ENCODE results near the gene SNCB. TPM values are rescaled to one million over a fixed set of nuclear protein-coding genes. Genes with fewer than 3 reads are reported as not detected.

The SNCB gene
- polyA plus RNA-seq, 1 of the 3 experiments (the other 2 are of a cell fraction), result 0.33 TPM

DNA sequence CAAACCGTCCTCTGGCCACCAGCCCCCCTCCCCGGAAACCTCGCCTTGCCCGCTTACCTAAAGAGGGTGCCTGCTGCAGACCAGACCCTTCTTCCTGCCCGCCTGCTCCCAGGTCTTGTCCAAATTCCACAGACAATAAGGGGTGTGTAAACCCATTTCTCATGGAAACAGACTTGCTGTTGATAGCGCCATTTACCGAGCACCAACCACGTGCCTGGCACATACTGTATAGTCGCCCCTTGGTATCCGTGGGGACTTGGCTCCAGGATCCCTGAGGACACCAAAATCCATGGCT lies 56.1 kb downstream of the SNCB start (continued):
- TF ChIP-seq, protein P1, sequence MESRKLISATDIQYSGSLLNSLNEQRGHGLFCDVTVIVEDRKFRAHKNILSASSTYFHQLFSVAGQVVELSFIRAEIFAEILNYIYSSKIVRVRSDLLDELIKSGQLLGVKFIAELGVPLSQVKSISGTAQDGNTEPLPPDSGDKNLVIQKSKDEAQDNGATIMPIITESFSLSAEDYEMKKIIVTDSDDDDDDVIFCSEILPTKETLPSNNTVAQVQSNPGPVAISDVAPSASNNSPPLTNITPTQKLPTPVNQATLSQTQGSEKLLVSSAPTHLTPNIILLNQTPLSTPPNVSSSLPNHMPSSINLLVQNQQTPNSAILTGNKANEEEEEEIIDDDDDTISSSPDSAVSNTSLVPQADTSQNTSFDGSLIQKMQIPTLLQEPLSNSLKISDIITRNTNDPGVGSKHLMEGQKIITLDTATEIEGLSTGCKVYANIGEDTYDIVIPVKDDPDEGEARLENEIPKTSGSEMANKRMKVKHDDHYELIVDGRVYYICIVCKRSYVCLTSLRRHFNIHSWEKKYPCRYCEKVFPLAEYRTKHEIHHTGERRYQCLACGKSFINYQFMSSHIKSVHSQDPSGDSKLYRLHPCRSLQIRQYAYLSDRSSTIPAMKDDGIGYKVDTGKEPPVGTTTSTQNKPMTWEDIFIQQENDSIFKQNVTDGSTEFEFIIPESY (IDR thresholded peaks at IDR 0.05; ENCODE audit: borderline replicate concordance, low read depth), result no peak
- TF ChIP-seq ELF1 (IDR thresholded peaks at IDR 0.05) (no peak), FOSL2 (IDR thresholded peaks at IDR 0.05; ENCODE audit: borderline replicate concordance, low read depth) (no peak), YY1 (IDR thresholded peaks at IDR 0.05; ENCODE audit: low read depth) (no peak)

DNA sequence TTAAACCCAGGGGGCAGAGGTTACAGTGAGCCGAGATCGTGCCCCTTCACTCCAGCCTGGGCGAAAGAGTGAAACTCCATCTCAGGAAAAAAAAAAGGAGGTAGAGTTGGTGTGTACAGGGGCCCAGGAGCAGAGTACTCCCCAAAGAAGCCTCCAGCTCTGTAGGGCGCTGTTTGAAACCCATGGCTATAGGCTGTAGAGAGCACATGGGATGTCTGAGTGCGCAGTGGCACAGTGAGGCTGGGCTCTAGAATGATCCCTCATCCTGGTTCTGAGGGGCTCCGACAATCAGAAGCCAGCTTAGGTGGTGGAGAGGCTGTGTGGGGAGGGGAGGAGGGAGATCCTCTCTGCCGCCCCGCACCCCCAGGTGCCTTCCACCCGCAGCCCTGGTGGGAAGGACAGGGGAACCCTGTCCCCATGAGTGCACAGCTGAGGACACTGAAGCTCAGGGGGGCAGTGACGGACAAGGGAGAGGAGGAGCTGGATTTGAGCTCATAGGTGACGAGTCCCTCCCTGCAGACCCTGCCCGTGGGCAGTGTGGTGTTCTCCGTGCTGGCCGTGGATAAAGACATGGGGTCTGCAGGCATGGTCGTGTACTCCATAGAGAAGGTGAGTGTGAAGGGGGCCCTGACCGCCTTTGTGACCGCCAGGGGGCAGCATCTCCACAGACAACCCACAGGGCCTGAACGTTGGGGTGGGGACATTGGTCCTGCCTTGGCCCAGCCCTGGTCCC lies 56.6 kb downstream of the SNCB start:
- H3K79me2 ChIP-seq (ENCODE audit: insufficient read depth), result no peaks in the 10 kb centered on the region
- H3K4me1 ChIP-seq (ENCODE audit: control insufficient read depth in 1 of 2, insufficient read depth in 2 of 2, low read depth in 1 of 2, low read length in 1 of 2), result no peaks in the 10 kb centered on the region; a peak in 1 of 4 replicates
- POLR2A ChIA-PET, result interaction anchor here (0.8 kb wide), 1 partner anchor 30 kb away, joined by 4 read pairs; no protein-coding TSS in a partner anchor
- TF ChIP-seq EZH2phosphoT487 (IDR thresholded peaks at IDR 0.05; ENCODE audit: borderline replicate concordance, low read depth) (no peak), RAD21 (IDR thresholded peaks at IDR 0.05; ENCODE audit: low read length) (peak; percentile 85), SMC3 (IDR thresholded peaks at IDR 0.05; ENCODE audit: low read depth, low read length) (peak; percentile 91)
- TF ChIP-seq, protein P2, sequence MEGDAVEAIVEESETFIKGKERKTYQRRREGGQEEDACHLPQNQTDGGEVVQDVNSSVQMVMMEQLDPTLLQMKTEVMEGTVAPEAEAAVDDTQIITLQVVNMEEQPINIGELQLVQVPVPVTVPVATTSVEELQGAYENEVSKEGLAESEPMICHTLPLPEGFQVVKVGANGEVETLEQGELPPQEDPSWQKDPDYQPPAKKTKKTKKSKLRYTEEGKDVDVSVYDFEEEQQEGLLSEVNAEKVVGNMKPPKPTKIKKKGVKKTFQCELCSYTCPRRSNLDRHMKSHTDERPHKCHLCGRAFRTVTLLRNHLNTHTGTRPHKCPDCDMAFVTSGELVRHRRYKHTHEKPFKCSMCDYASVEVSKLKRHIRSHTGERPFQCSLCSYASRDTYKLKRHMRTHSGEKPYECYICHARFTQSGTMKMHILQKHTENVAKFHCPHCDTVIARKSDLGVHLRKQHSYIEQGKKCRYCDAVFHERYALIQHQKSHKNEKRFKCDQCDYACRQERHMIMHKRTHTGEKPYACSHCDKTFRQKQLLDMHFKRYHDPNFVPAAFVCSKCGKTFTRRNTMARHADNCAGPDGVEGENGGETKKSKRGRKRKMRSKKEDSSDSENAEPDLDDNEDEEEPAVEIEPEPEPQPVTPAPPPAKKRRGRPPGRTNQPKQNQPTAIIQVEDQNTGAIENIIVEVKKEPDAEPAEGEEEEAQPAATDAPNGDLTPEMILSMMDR (IDR thresholded peaks at IDR 0.05), result peak; percentile 85
- no peak overlapping the region for H2AFZ ChIP-seq (ENCODE audit: low read depth)
- H3K27me3 ChIP-seq (ENCODE audit: insufficient read depth), result peaks cover 4% of the 10 kb centered on the region; the same call in 1 of the 2 replicates
- H3K9me3 ChIP-seq, result no peaks in the 10 kb centered on the region
- no peak overlapping the region for H3K4me2 ChIP-seq
- 26% methylated on average over 12 of the region's 18 CpGs for WGBS (ENCODE audit: low lambda C conversion rate)
- no peak overlapping the region for H3K9ac ChIP-seq
- H3F3A ChIP-seq (replicated peaks; ENCODE audit: insufficient read depth), result no peaks in the 10 kb centered on the region
- H3K36me3 ChIP-seq (replicated peaks in 1 of 2; ENCODE audit: control insufficient read depth in 1 of 2, insufficient read depth in 2 of 2, low read length in 1 of 2), result no peaks in the 10 kb centered on the region
- no peak overlapping the region for H3K27ac ChIP-seq (ENCODE audit: low read depth in 2 of 2, low read length in 1 of 2)
- H3K9me2 ChIP-seq, result no peaks in the 10 kb centered on the region
- CTCF ChIA-PET, result interaction anchor here (0.6 to 4.9 kb wide), 32 partner anchors 8 to 291 kb away, joined by 3 to 49 read pairs (median 5); partner anchors contain the start of genes CLTB, EIF4E1B, SNCB and TSPAN17
- H4K20me1 ChIP-seq (ENCODE audit: insufficient read depth), result no peaks in the 10 kb centered on the region
- DNase-seq, result peak; percentile 94
- no peak overlapping the region for H3K4me3 ChIP-seq (ENCODE audit: low read depth in 2 of 2, low read length in 1 of 2)

Small RNAs within 50 kb of the gene (small RNA-seq; reads per million reads assigned to genes)
- 0 reads per million in 7 experiments for gene MIR4281

Other genes starting within 250 kb of the SNCB start
- gene NOP16, start 241.9 kb downstream of the SNCB start, polyA plus RNA-seq (2012; rRNA removed), result 158 and 161 TPM in 2 replicates
- gene HIGD2A, start 241.8 kb downstream of the SNCB start, polyA plus RNA-seq (2012; rRNA removed), result 211 and 213 TPM in 2 replicates
- gene CLTB, start 214.0 kb downstream of the SNCB start, polyA plus RNA-seq (2012; rRNA removed), result 85.9 and 91.2 TPM in 2 replicates
- gene FAF2, start 182.1 kb downstream of the SNCB start, polyA plus RNA-seq (2012; rRNA removed), result 25.5 and 35.1 TPM in 2 replicates
- gene RNF44, start 93.1 kb downstream of the SNCB start, polyA plus RNA-seq (2012; rRNA removed), result 13.2 and 17.9 TPM in 2 replicates
- gene CDHR2, start 81.2 kb downstream of the SNCB start, polyA plus RNA-seq (2012; rRNA removed), result 0.02 TPM in 1 of 2 replicates, not detected in the other
- 5.9 and 6.6 TPM in 2 replicates for gene GPRIN1, start 20.4 kb downstream of the SNCB start, polyA plus RNA-seq (2012; rRNA removed)
- gene EIF4E1B, start 141 bp upstream of the SNCB start, polyA plus RNA-seq (2012; rRNA removed), result not detected in 2 replicates
- 61.7 and 68.4 TPM in 2 replicates for gene TSPAN17, start 16.9 kb upstream of the SNCB start, polyA plus RNA-seq (2012; rRNA removed)
- 0.46 and 0.55 TPM in 2 replicates for gene UNC5A, start 180.0 kb upstream of the SNCB start, polyA plus RNA-seq (2012; rRNA removed)